CD1c-positive myeloid dendritic cell (primary cell): ENCODE measurements around the gene AKR1E2.

Experiments used
- DNase-seq: peaks from one replicate; pipeline ENCODE4 v3.0.0-alpha.2; 2016; ENCODE audit errors: extremely low spot score

AKR1E2 gene

GRCh38 chr10:4825868-4826791 is at the start of gene AKR1E2:
AKR1E2 (plus strand) TSS chr10:4826207; CDS start chr10:4826325, 118 bp downstream.
- peak; percentile 96 for DNase-seq

- no peak for DNase-seq
Observed at GRCh38 chr10:4776234-4776638, 49.8 kb upstream of the AKR1E2 start.

GRCh38 chr10:4778761-4779160 is 47.2 kb upstream of the AKR1E2 start:
- no peak for DNase-seq

DNA sequence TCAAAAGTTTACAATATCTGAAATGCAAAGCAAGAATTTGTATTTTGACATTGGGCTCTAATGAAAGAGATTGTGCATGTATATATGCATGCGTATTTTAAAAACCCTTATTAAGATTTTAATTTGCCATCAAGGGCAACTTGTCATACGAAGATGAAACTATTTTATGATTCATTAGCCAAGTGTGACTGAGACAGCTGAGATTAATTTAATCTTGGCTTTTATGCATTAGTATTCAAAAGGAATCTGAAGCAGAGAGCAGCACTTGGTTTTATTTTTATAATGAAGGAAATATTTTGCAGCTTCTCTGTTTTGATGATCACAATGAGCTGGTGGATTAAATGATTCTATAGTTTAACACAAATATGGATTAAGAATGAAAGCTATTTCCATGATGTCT is 45.9 kb upstream of the AKR1E2 start:
- DNase-seq, result no peak

DNA sequence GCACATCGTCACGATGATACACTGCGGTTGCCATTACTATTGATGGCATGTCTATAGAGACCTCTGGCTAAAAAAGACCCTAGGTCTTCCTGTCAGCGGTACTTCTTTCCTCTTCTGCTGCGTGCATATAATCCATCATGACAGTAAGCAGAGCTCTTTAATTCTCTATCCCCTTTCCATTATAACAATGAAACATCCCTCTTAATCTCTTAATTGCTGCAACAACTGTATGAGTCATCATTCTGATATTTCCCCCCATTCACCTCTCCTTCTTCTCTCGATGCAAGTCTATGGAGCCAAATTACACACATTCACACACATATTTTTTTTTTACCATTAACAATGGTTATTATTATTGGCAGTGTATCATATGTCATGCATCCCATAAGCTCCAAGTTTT is 45.2 kb upstream of the AKR1E2 start:
- DNase-seq, result no peak

GRCh38 chr10:4781955-4782354 is 44.1 kb upstream of the AKR1E2 start:
- no peak for DNase-seq

GRCh38 chr10:4784667-4785333 is 41.2 kb upstream of the AKR1E2 start:
- peak; percentile 13 for DNase-seq

DNA sequence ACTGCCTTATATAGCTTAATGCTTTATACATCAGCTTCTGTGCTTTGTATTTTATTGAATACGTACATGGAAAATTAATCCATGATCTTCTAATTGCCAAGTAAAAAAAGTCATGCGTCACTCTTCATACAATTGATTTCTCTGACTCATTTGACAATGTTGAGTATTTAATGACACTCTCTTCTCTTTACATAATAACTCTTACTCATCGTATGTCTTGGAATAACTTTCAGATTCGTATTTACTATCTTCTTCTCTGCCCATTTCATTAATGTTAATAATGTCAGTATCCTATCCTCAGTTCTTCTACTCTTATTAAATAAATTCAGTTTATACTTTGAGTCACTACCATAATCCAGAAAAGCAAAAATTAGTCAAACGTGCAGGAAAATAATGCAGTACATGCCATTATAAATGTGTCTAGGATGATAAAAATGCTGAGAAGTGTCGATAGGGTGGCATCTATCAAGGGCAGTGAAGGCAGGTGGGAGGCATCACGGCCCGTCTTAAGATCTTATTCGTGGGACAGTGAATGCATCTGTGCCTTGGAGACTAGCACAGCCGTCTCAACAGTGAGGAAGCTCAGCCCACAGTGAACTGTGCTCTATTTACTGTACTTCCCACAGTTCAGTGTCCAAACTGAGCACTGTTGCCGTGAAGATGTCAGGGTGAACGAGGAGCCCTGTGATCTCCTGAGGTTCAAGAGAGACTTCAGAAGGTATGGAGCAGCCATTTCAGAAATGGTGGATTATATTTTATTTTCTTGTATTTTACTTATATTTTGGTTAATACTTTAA is 39.8 kb upstream of the AKR1E2 start:
- DNase-seq, result no peak

GRCh38 chr10:4790045-4790444 is 36.0 kb upstream of the AKR1E2 start:
- DNase-seq, result no peak

GRCh38 chr10:4790922-4791321 is 35.1 kb upstream of the AKR1E2 start:
- no peak for DNase-seq

DNA sequence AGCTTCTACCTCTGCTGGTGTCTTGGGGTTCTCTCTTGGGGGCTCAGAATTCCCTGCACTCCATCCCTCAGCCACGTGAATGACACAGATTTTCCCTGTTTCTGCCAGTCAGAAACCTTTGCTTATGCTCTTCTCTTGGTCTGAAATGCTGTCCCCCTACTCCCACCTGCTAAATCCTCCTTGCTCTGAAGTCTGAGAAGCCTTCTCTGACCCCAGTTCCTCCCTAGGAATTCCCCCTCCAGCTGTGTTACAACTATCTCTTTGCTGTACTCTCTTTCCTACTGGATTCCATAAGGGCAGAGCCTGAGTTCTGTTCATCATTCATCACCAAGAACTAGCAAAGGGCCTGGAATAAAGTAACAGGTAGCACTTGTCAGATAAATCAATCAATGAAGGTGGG is 33.6 kb upstream of the AKR1E2 start:
- DNase-seq, result no peak

GRCh38 chr10:4801405-4801804 is 24.6 kb upstream of the AKR1E2 start:
- DNase-seq, result no peak

GRCh38 chr10:4802711-4803487 is 23.1 kb upstream of the AKR1E2 start:
- DNase-seq, result no peak

DNA sequence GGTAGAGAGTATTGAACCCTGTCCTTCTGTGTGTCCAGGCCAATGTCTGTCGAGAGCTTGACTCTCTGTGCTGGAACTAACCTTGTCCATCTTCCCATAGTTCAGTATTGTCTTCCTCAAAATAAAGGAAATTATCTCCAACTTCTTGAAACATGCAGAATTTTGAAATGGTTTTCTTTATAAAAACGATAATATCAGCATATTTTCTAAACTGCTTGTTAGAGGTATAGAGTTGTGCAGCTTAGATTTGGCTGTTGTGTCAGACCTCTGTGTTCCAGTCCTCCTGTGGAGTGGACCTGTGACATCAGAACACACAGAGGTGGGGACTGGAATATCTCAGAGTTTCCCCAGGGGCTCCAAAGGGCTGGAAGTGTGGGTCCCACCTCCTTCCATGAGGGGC is 22.2 kb upstream of the AKR1E2 start:
- no peak for DNase-seq

DNA sequence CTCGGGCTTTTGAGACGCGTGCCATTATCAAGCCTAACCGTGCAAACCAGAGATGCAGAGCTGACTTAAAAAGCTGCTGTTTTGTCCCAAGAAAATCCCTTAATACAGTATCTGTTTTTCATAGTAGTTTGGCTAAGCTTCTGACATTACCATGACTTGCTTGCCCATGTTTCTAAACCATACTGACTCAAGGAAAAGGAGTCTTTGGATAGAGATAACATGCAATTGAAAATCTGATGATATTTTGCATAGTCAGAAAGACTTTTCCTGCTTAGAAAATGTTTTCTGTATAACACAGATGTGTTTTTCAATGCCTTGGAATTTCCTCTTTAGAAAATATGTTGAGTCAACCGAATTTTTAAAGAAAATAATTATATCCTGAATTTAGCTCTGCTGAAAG is 21.5 kb upstream of the AKR1E2 start:
- no peak for DNase-seq

DNA sequence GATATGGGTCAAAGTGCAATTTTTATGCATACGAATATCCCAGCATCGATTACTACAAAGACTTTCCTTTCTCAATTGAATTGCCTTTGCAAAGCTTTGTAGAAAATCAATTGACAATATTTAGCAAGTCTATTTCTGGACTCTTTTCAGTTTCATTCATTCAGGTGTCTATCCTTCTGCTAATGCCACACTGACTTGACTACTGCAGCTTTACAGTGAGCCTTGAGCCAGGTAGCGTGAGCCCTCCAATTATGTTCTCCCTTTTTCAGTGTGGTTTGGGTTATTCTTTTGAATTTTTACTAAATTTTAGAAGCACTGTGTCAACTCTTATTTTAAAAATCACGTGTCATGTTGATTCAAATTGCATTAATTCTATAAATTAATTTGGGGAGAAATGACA is 19.5 kb upstream of the AKR1E2 start:
- DNase-seq, result no peak

DNA sequence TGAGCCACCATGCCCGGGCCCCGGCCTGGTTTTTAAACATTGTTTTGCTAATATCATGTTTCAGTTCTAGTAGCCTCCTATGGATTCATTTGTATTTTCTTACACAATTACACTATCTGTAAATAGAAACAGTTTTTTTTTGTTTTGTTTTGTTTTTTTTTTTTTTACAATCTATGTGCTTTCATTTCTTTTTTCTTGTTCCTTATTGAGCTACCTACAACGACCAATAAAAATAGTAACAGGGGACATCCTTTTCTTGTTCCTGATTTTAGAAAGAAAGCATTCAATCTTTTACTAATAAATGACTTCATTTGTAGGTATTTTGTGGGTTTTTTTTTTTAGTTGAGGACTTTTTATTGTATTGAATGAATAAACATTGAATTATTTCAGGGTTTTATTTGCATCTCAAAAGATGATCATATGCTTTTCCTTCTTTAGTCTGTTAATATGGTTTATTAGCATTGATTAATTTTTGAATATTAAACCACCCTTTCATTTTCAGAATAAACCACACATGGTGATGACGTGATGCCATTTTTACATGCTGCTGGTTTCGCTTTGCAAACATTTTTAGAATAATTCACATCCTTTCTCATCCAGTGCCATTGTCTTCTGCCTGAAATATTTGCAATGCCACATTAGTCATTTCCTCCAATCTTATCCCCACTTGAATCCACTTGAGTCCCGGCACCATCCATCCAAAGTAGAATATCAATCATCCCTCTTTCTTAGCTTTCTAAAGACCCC is 18.1 kb upstream of the AKR1E2 start:
- peak; percentile 67 for DNase-seq

GRCh38 chr10:4809156-4809555 is 16.9 kb upstream of the AKR1E2 start:
- no peak for DNase-seq

DNA sequence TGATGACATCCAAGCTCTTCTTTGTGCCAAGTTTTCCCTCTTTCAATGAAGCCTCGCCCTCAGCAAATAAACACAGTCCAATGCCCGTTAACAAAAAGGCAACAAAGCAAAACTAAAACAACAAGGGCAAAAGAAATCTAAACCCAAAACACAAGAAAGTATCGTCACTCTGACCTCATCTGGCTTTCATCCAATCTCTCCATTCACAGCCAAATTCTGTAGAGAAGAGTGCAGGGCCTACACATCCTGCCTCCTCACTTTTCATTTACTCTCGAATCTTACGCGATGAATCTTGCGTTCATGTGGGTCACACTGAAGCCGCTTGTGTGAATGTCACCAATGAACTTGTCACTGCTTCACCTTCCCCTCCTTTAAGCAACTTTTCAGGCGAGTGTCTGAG is 15.9 kb upstream of the AKR1E2 start:
- DNase-seq, result no peak

DNA sequence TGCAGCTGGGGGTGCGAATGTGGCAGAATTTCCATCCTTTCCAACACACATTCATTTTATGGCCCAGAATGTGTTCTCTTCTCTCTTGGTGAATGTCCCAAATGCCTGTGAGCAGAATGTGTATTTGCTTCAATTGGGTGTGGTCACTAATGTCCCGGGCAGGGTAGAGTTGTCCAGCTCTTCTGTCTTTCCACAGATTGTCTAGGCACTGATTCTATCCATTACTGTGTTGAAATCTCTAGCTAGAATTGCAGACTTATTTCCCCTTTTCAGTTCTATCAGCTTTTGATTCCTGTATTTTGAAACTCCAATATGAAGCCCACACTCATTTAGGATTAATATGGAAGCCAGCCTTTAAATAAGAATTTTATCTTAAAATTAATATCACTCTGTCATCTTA is 14.0 kb upstream of the AKR1E2 start:
- peak; percentile 75 for DNase-seq

DNA sequence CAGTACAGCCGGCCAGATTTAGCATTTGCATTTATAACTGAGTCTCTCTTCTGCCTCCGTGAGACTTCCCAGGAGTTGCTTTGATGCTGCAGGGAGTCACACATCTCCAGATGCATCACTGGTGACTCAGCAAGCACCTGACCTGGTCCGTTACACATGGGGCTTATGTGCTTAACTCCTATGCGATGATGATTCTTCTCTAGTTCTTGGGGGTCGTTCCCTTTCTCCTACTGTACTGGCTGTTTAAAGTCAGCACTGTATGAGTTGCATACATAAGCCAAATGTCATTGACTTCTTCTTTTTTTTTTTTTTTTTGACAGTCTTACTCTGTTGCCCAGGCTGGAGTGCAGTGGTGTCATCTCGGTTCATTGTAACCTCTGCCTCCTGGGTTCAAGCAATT is 13.0 kb upstream of the AKR1E2 start:
- peak; percentile 43 for DNase-seq
